ENCODE results near the gene WWC2.

- TF ChIP-seq, protein P1, sequence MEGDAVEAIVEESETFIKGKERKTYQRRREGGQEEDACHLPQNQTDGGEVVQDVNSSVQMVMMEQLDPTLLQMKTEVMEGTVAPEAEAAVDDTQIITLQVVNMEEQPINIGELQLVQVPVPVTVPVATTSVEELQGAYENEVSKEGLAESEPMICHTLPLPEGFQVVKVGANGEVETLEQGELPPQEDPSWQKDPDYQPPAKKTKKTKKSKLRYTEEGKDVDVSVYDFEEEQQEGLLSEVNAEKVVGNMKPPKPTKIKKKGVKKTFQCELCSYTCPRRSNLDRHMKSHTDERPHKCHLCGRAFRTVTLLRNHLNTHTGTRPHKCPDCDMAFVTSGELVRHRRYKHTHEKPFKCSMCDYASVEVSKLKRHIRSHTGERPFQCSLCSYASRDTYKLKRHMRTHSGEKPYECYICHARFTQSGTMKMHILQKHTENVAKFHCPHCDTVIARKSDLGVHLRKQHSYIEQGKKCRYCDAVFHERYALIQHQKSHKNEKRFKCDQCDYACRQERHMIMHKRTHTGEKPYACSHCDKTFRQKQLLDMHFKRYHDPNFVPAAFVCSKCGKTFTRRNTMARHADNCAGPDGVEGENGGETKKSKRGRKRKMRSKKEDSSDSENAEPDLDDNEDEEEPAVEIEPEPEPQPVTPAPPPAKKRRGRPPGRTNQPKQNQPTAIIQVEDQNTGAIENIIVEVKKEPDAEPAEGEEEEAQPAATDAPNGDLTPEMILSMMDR (IDR thresholded peaks at IDR 0.05; ENCODE audit: borderline replicate concordance, extremely low read depth, low read length, poor library complexity, severe bottlenecking), result no peak
- no peak for TF ChIP-seq EZH2 (IDR thresholded peaks at IDR 0.05; ENCODE audit: borderline replicate concordance, low read depth, low read length, severe bottlenecking)
These were observed 40.1 kb downstream of the WWC2 start for GRCh38 chr4:183139058-183139750.
